SK-N-SH (cell line): Measurements from ENCODE around the gene CASP8AP2. TPM values are rescaled to one million over a fixed set of nuclear protein-coding genes. Genes with fewer than 3 reads are reported as not detected.

ENCODE experiments used
- CTCF ChIA-PET: fragments of 300-600, 350-600 bp; formaldehyde crosslinking; extraction: SDS; loops from one replicate; lab custom pipeline; 2021; lab: Yijun Ruan, JAX
- POLR2A ChIA-PET: fragments of 350-600 bp; sonication (Branson Sonifier 250); formaldehyde crosslinking; extraction: SDS; loops from one replicate; lab custom pipeline; 2020; ENCODE audit warnings: antibody characterized with exemption, inconsistent platforms; lab: Yijun Ruan, JAX
- DNase-seq: peaks from one replicate; pipeline ENCODE4 v3.0.0; 2012
- H2AFZ ChIP-seq: fragments of 200-600 bp; sonication (generic); 2 replicates; pipeline ENCODE4 v1.8.1; 2016; ENCODE audit warnings: antibody characterized with exemption, mild to moderate bottlenecking, low read depth
- H3F3A ChIP-seq: fragments of 200-600 bp; sonication (generic); replicated peaks from 2 replicates; pipeline ENCODE3; 2016; ENCODE audit warnings: antibody characterized with exemption, mild to moderate bottlenecking; ENCODE audit not compliant: insufficient read depth
- H3K27ac ChIP-seq, 2 experiments: fragments of 200-500 bp in 1 of 2; fragments of 200-600 bp in 1 of 2; sonication (Bioruptor generic) in 1 of 2; sonication (generic), shearing (Covaris generic) in 1 of 2; 2 replicates each; pipeline versions ENCODE4 v1.5.1 to v1.6.1; 2014 to 2016; ENCODE audit warnings: low read depth in 2 of 2, inconsistent platforms in 1 of 2, low read length in 1 of 2, mild to moderate bottlenecking in 1 of 2, mixed read lengths in 1 of 2
- H3K27me3 ChIP-seq: fragments of 200-600 bp; sonication (generic), shearing (Covaris generic); 2 replicates; pipeline ENCODE4 v1.6.1; 2016; ENCODE audit warnings: mixed run types; ENCODE audit not compliant: insufficient read depth
- H3K36me3 ChIP-seq, 2 experiments: fragments of 200-500 bp in 1 of 2; fragments of 200-600 bp in 1 of 2; sonication (Bioruptor generic) in 1 of 2; sonication (generic) in 1 of 2; replicated peaks in 1 of 2; 2 replicates each; pipeline versions ENCODE3 to v1.5.1; 2014 to 2016; ENCODE audit warnings: low read length in 1 of 2, mild to moderate bottlenecking in 1 of 2; ENCODE audit not compliant: insufficient read depth in 2 of 2, control insufficient read depth in 1 of 2
- H3K4me1 ChIP-seq, 2 experiments: fragments of 200-500 bp in 1 of 2; fragments of 200-600 bp in 1 of 2; sonication (Bioruptor generic) in 1 of 2; sonication (generic), shearing (Covaris generic) in 1 of 2; 2 replicates each; pipeline versions ENCODE4 v1.5.1 to v1.6.1; 2014 to 2016; ENCODE audit warnings: low read depth in 1 of 2, low read length in 1 of 2, mixed run types in 1 of 2; ENCODE audit not compliant: insufficient read depth in 2 of 2, control insufficient read depth in 1 of 2
- H3K4me2 ChIP-seq: fragments of 200-600 bp; sonication (generic), shearing (Covaris generic); 2 replicates; pipeline ENCODE4 v1.6.1; 2017; ENCODE audit warnings: mixed run types
- H3K4me3 ChIP-seq, 2 experiments: fragments of 200-500 bp in 1 of 2; fragments of 200-600 bp in 1 of 2; sonication (Bioruptor generic) in 1 of 2; sonication (generic), shearing (Covaris generic) in 1 of 2; 2 replicates each; pipeline versions ENCODE4 v1.5.1 to v1.8.1; 2014 to 2016; ENCODE audit warnings: low read depth in 2 of 2, inconsistent platforms in 1 of 2, low read length in 1 of 2, mild to moderate bottlenecking in 1 of 2, mixed read lengths in 1 of 2, moderate library complexity in 1 of 2
- H3K79me2 ChIP-seq: fragments of 200-600 bp; sonication (generic); 2 replicates; pipeline ENCODE4 v1.8.1; 2017; ENCODE audit warnings: mild to moderate bottlenecking; ENCODE audit not compliant: insufficient read depth
- H3K9ac ChIP-seq: fragments of 200-600 bp; sonication (generic); 2 replicates; pipeline ENCODE4 v1.6.1; 2017; ENCODE audit warnings: mixed run types
- H3K9me2 ChIP-seq: fragments of 200-600 bp; sonication (generic); 2 replicates; pipeline ENCODE4 v1.6.1; 2017; ENCODE audit warnings: mixed run types
- H3K9me3 ChIP-seq: fragments of 200-600 bp; sonication (generic); 2 replicates; pipeline ENCODE4 v1.6.1; 2017; ENCODE audit warnings: mixed run types, mild to moderate bottlenecking, moderate library complexity
- H4K20me1 ChIP-seq: fragments of 200-600 bp; sonication (generic); 2 replicates; pipeline ENCODE4 v1.6.1; 2017; ENCODE audit warnings: mild to moderate bottlenecking, mixed run types; ENCODE audit not compliant: insufficient read depth
- CHD2 ChIP-seq: fragments of 150-350 bp; IDR thresholded peaks from 2 replicates; pipeline ENCODE4 v1.6.1; 2018; ENCODE audit warnings: low read length; ENCODE audit not compliant: partially characterized antibody
- EP300 ChIP-seq, 2 experiments: IDR thresholded peaks; 2 replicates each; pipeline versions ENCODE4 v1.4.0 to v1.6.1; 2012; ENCODE audit warnings: borderline replicate concordance in 1 of 2, low read depth in 1 of 2, low read length in 1 of 2
- EZH2phosphoT487 ChIP-seq: fragments of 200-600 bp; sonication (generic); IDR thresholded peaks from 2 replicates; pipeline ENCODE4 v1.6.1; 2017; ENCODE audit warnings: low read depth, mixed run types, mild to moderate bottlenecking, antibody characterized with exemption, moderate library complexity, borderline replicate concordance
- FOXM1 ChIP-seq: IDR thresholded peaks from 2 replicates; pipeline ENCODE4 v1.4.0; 2012; ENCODE audit warnings: low read depth, mild to moderate bottlenecking
- JUND ChIP-seq: IDR thresholded peaks from 2 replicates; pipeline ENCODE4 v1.4.0; 2012
- MAX ChIP-seq: IDR thresholded peaks from 2 replicates; pipeline ENCODE4 v1.4.0; 2012; ENCODE audit warnings: low read depth
- MXI1 ChIP-seq: IDR thresholded peaks from 2 replicates; pipeline ENCODE4 v1.6.1; 2012; ENCODE audit warnings: mild to moderate bottlenecking, low read depth, low read length, improper control_type of control experiment
- PBX3 ChIP-seq: IDR thresholded peaks from 2 replicates; pipeline ENCODE4; 2012
- POLR2AphosphoS5 ChIP-seq: IDR thresholded peaks from 2 replicates; pipeline ENCODE4 v1.6.1; 2012; ENCODE audit warnings: low read depth, low read length
- REST ChIP-seq: IDR thresholded peaks from 2 replicates; pipeline ENCODE4 v1.6.1; 2012; ENCODE audit warnings: mild to moderate bottlenecking, low read depth, low read length, moderate library complexity
- TCF12 ChIP-seq: IDR thresholded peaks from 2 replicates; pipeline ENCODE4 v1.4.0; 2012
- USF2 ChIP-seq: fragments of 150-350 bp; IDR thresholded peaks from 2 replicates; pipeline ENCODE4 v1.6.1; 2017; ENCODE audit warnings: antibody characterized with exemption, low read length, low read depth, borderline replicate concordance
- YY1 ChIP-seq: IDR thresholded peaks from 2 replicates; pipeline ENCODE4 v1.4.0; 2012; ENCODE audit warnings: low read depth, mild to moderate bottlenecking
- WGBS: methylation state at CpG from one replicate; pipeline ENCODE4 v1.1.6; 2017; ENCODE audit warnings: low lambda C conversion rate; 5-methylcytosine and 5-hydroxymethylcytosine counted together
- polyA plus RNA-seq, 3 experiments: library from polyadenylated mRNA; depleted of rRNA; stranded (reverse); fragments of >200 nt; gene quantifications; 2 replicates each; pipeline ENCODE4 v1.2.3, GENCODE V29; 2012

Gene CASP8AP2
- polyA plus RNA-seq, 1 of the 3 experiments (the other 2 are of a cell fraction): 2.8 TPM

- TF ChIP-seq CHD2 (peak; percentile 78), EZH2phosphoT487 (no peak), MAX (peak; percentile 99), FOXM1 (no peak), REST (peak; percentile 35; the same call in 1 of the 2 replicates), EP300 (IDR thresholded peaks at IDR 0.05; ENCODE audit: borderline replicate concordance in 1 of 2, low read depth in 1 of 2, low read length in 1 of 2) (no peak), YY1 (peak; percentile 71; the same call in 1 of the 2 replicates), POLR2AphosphoS5 (peak; percentile 94), MXI1 (peak; percentile 100), USF2 (no peak; the same call in none of the 2 replicates), PBX3 (peak; percentile 90), TCF12 (no peak)
These were observed 10.1 kb upstream of the CASP8AP2 start, which contains the start of gene MDN1 (continued) for GRCh38 chr6:89819336-89820130.

GRCh38 chr6:89826029-89826528 lies 3.6 kb upstream of the CASP8AP2 start:
- ChIA-PET CTCF (interaction anchor here (0.9 kb wide), 1 partner anchor 653 kb away, joined by 3 read pairs; no protein-coding TSS in a partner anchor), POLR2A (no interaction called here)
- H3K27ac ChIP-seq: peak overlapping the region in 1 of 2 experiments; percentile 9; a peak in 1 of 4 replicates
- DNase-seq: no peak
- no peaks in the 10 kb centered on the region for H3K27me3 ChIP-seq
- H2AFZ ChIP-seq: no peak overlapping the region
- no peak overlapping the region for H3K4me3 ChIP-seq
- peaks cover 5% of the 10 kb centered on the region for H3F3A ChIP-seq
- H3K4me1 ChIP-seq: peaks cover 0 to 3% of the 10 kb centered on the region in 2 experiments; a peak in 1 of 4 replicates
- H4K20me1 ChIP-seq: no peaks in the 10 kb centered on the region
- peaks cover 0 to 3% of the 10 kb centered on the region in 2 experiments for H3K36me3 ChIP-seq
- no peak overlapping the region for H3K9ac ChIP-seq
- TF ChIP-seq REST (no peak), JUND (no peak)
- 89% methylated on average over 6 of the region's 6 CpGs for WGBS
- H3K9me3 ChIP-seq: no peaks in the 10 kb centered on the region
- H3K9me2 ChIP-seq: no peaks in the 10 kb centered on the region
- H3K4me2 ChIP-seq: no peak overlapping the region
- peaks cover 13% of the 10 kb centered on the region for H3K79me2 ChIP-seq
